ENCODE results near the gene TBC1D17. TPM values are rescaled to one million over a fixed set of nuclear protein-coding genes. Genes with fewer than 3 reads are reported as not detected.

The TBC1D17 gene
- total and polyA plus RNA-seq, 2 of the 13 experiments (the other 11 are each of a cell fraction or from before 2014, with no cell fraction given), result 9.7 to 16.9 TPM

DNA sequence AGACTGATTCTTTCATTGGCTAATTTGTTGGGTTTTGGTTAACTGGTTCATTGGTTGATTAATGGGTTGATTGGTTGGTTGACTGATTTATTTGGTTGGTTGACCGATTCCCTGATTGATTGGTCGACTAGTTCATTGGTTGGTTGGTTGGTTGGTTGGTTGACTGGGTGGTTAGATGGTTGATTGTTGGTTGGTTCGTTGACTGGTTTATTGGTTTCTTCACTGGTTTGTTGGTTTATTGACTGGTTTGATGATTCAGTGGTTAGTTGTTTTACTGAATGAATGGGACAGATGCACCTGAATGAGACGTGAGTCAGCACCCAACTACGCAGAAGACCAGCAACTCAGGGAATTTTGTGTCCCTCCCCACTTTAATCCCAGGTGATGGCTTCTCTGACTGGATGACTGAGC, 54.5 kb downstream of the TBC1D17 start:
- no peak overlapping the region for H3K27ac ChIP-seq (ENCODE audit: extremely low read length, insufficient read depth, low read length)
- no TSS peak for BruUV-seq (replicated peaks)
- H3K9me3 ChIP-seq (ENCODE audit: low read length), result no peaks in the 10 kb centered on the region
- H3K27me3 ChIP-seq (ENCODE audit: control insufficient read depth in 1 of 2, insufficient read depth in 2 of 2, low read length in 2 of 2), result no peaks in the 10 kb centered on the region; a peak in 1 of 5 replicates
- CTCF ChIA-PET (ENCODE audit: low intra/inter-chr PET ratio, low total read pairs), result no interaction called here
- ATAC-seq (no peak), FAIRE-seq (no peak), DNase-seq (ENCODE audit: low spot score) (no peak)
- H2AFZ ChIP-seq (ENCODE audit: low read length), result no peak overlapping the region
- POLR2A ChIA-PET, result no interaction called here
- H3K36me3 ChIP-seq (replicated peaks in 1 of 2; ENCODE audit: control insufficient read depth in 1 of 2, insufficient read depth in 2 of 2, low read length in 2 of 2), result peaks cover 5 to 11% of the 10 kb centered on the region in 2 experiments; a peak in 4 of 5 replicates
- no peak overlapping the region for H3K4me3 ChIP-seq (replicated peaks in 1 of 3; ENCODE audit: insufficient read depth in 1 of 3, low read depth in 2 of 3, low read length in 3 of 3)
- WGBS (ENCODE audit: low lambda C conversion rate), result 94% methylated on average over 5 of the region's 5 CpGs
- H3K9ac ChIP-seq (ENCODE audit: insufficient read depth, low read depth, low read length), result no peak overlapping the region
- intact Hi-C loops (cut with micrococcal nuclease; ENCODE audit: unreplicated experiment), result no loop called here
- H4K20me1 ChIP-seq (ENCODE audit: insufficient read depth, low read length), result no peaks in the 10 kb centered on the region
- TF ChIP-seq MED8 (CRISPR knock-in tag; IDR thresholded peaks at IDR 0.05; ENCODE audit: insufficient replicate concordance), result no peak
- no peak for TF ChIP-seq ELF4 (CRISPR knock-in tag; IDR thresholded peaks at IDR 0.05; ENCODE audit: borderline replicate concordance)
- no peak for TF ChIP-seq ZNF3 (CRISPR knock-in tag; IDR thresholded peaks at IDR 0.05)
- TF ChIP-seq U2AF1 (optimal IDR thresholded peaks at IDR 0.05; ENCODE audit: low read depth, low read length), result no peak
- no peak for TF ChIP-seq NFE2 (CRISPR knock-in tag; IDR thresholded peaks at IDR 0.05)
- TF ChIP-seq MAFF (IDR thresholded peaks at IDR 0.05; ENCODE audit: low read depth, low read length), result no peak
- TF ChIP-seq ZKSCAN8 (CRISPR knock-in tag; IDR thresholded peaks at IDR 0.05; ENCODE audit: borderline replicate concordance), result no peak
- TF ChIP-seq HDAC1 (CRISPR knock-in tag; IDR thresholded peaks at IDR 0.05), result no peak
- TF ChIP-seq KDM1A (CRISPR knock-in tag; IDR thresholded peaks at IDR 0.05), result no peak
- TF ChIP-seq, protein P1, sequence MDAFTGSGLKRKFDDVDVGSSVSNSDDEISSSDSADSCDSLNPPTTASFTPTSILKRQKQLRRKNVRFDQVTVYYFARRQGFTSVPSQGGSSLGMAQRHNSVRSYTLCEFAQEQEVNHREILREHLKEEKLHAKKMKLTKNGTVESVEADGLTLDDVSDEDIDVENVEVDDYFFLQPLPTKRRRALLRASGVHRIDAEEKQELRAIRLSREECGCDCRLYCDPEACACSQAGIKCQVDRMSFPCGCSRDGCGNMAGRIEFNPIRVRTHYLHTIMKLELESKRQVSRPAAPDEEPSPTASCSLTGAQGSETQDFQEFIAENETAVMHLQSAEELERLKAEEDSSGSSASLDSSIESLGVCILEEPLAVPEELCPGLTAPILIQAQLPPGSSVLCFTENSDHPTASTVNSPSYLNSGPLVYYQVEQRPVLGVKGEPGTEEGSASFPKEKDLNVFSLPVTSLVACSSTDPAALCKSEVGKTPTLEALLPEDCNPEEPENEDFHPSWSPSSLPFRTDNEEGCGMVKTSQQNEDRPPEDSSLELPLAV (CRISPR knock-in tag; conservative IDR thresholded peaks at IDR 0.05; ENCODE audit: low read depth), result no peak
- TF ChIP-seq, protein P2, sequence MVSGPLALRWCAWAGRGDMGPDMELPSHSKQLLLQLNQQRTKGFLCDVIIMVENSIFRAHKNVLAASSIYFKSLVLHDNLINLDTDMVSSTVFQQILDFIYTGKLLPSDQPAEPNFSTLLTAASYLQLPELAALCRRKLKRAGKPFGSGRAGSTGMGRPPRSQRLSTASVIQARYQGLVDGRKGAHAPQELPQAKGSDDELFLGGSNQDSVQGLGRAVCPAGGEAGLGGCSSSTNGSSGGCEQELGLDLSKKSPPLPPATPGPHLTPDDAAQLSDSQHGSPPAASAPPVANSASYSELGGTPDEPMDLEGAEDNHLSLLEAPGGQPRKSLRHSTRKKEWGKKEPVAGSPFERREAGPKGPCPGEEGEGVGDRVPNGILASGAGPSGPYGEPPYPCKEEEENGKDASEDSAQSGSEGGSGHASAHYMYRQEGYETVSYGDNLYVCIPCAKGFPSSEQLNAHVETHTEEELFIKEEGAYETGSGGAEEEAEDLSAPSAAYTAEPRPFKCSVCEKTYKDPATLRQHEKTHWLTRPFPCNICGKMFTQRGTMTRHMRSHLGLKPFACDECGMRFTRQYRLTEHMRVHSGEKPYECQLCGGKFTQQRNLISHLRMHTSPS (CRISPR knock-in tag; IDR thresholded peaks at IDR 0.05; ENCODE audit: low read depth), result no peak
- TF ChIP-seq, protein P3, sequence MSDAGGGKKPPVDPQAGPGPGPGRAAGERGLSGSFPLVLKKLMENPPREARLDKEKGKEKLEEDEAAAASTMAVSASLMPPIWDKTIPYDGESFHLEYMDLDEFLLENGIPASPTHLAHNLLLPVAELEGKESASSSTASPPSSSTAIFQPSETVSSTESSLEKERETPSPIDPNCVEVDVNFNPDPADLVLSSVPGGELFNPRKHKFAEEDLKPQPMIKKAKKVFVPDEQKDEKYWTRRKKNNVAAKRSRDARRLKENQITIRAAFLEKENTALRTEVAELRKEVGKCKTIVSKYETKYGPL (CRISPR knock-in tag; IDR thresholded peaks at IDR 0.05), result no peak
- TF ChIP-seq ZNF180 (CRISPR knock-in tag; IDR thresholded peaks at IDR 0.05; ENCODE audit: borderline replicate concordance, low read depth), result no peak
- TF ChIP-seq, protein P4, sequence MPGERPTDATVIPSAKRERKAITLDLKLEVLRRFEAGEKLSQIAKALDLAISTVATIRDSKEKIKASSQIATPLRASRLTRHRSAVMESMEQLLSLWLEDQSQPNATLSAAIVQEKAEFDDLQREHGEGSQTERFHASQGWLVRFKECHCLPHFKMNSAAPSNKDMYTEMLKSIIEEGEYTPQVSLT (CRISPR knock-in tag; IDR thresholded peaks at IDR 0.05; ENCODE audit: borderline replicate concordance, low read depth), result no peak
- TF ChIP-seq SOX13 (IDR thresholded peaks at IDR 0.05), result no peak
- TF ChIP-seq SOX13 (CRISPR knock-in tag; conservative IDR thresholded peaks at IDR 0.05 in 1 of 2, IDR thresholded peaks at IDR 0.05 in 1 of 2), result no peak
- TF ChIP-seq, protein P5, sequence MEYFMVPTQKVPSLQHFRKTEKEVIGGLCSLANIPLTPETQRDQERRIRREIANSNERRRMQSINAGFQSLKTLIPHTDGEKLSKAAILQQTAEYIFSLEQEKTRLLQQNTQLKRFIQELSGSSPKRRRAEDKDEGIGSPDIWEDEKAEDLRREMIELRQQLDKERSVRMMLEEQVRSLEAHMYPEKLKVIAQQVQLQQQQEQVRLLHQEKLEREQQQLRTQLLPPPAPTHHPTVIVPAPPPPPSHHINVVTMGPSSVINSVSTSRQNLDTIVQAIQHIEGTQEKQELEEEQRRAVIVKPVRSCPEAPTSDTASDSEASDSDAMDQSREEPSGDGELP (IDR thresholded peaks at IDR 0.05; ENCODE audit: borderline replicate concordance, low read depth), result no peak
- TF ChIP-seq HOXA3 (CRISPR knock-in tag; IDR thresholded peaks at IDR 0.05), result no peak
- H3K4me1 ChIP-seq (ENCODE audit: insufficient read depth, low read length), result peaks cover 20% of the 10 kb centered on the region
- H3K79me2 ChIP-seq (ENCODE audit: insufficient read depth, low read length), result peaks cover 20% of the 10 kb centered on the region
- no peak overlapping the region for H3K4me2 ChIP-seq (ENCODE audit: low read depth, low read length)
- in situ Hi-C loops (cut with HindIII; ENCODE audit: extremely low pct_ligation_motif_present, low pct_unique_long_range_greater_than_20kb), result no loop called here
